HG02759 (cell line): ENCODE data around the gene ARAP3.

Experiments
- ATAC-seq: cut with Tn5 transposase; IDR thresholded peaks from one replicate; pipeline ENCODE4 v1.9.1; 2021; ENCODE audit warnings: mild to moderate bottlenecking, moderate library complexity; ENCODE audit not compliant: unreplicated experiment

The ARAP3 gene

DNA sequence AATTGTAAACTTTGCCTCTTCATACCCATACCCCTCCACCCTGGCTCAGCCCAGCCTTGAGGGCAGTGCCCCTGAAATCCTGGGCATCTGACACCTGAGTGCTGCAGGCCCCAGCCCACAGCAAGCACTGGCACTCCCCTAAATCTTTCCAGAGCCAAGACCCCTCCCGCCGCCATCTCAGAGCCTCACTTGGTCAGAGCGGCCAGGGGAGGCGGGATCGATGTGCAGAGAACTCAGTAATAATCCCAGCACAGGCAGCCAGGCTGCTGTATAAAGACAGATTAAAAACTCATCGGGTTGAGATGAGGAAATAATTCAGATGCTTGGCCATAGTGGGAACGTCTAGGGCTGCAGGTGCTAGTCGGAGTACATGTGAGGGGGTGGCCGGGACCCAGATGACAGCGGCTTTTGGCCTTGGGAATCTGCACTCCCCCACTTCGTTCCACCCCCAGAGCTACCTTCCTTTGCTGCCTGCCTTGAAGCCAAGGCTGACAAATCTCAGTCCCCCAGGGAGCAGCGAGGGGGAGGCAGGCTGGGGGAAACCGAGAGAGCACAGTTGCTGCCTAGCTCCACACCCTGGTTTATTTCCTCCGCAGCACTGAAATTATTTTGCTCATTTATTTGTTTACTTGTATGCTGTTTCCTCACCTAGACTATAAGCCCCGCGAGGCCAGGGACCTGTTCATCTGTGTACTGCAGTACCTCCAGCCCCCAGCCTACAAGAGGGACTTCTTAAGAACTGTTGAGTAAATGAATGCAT is 19.5 kb upstream of the ARAP3 start:
- ATAC-seq: peak; percentile 60

DNA sequence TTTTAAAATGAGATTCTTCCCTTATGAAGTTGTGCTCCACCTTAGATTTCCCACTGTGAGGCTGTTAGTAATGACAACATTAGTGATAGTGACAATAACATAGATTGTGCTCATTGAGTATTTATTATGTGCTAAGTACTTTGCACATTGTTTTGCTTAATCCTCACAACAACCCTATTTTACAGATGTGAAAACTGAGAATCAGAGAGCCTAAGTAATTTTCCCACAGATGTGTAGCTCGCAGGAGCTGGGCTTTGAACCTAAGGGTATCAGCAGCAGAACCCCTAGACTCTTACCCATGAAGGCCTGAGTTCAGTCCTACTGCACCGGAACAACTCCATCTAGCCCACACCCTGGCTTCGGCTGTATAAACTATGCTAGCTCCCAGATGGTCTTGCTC is 15.6 kb upstream of the ARAP3 start:
- ATAC-seq: no peak

DNA sequence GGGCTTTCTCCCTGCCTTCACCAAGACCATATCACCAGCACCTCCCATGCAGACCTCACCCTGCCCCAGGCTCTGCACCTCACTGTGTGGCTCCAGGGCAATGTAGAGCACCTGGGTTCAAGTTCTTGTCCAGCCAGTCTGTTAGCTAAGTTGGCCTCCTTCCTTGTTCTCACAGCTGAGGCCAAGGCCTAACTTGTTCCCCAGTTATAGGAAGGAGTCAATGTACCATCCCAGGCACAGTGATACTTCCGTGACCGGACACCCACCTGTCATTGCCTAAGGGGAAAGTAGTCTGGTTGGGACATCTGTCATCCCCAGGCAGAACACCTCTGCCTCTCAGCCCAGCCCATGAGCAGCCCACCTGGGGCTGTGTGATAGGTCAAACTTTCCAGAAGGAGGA is 14.4 kb upstream of the ARAP3 start:
- ATAC-seq: no peak

DNA sequence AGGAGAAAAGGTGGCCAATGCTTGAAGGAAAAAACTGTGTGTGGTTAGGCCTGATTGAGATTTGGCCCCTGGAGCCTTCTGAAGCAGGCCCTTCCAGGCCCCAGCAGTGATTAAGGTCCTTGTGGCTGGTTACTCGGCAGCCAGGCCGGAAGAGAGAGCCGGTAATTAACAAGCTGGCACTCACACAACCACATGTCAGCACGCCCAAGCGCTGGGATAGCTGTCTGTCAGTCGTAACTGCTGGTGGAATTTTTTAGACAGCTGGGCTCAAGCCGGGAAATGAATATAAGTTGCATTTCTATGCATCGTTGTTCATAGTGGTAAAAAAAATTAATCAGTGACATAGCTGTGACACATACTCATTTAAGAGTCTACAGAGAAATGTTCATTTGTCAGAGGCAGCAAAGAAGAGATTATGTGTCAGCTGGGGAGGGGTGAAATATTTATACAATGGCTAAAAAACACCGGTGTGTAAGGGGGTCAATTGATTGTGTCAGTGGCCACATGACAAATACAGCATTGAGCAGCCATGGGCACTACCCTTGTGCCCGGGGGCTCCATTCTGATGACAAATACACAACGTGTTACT is 13.7 kb upstream of the ARAP3 start:
- ATAC-seq: no peak

DNA sequence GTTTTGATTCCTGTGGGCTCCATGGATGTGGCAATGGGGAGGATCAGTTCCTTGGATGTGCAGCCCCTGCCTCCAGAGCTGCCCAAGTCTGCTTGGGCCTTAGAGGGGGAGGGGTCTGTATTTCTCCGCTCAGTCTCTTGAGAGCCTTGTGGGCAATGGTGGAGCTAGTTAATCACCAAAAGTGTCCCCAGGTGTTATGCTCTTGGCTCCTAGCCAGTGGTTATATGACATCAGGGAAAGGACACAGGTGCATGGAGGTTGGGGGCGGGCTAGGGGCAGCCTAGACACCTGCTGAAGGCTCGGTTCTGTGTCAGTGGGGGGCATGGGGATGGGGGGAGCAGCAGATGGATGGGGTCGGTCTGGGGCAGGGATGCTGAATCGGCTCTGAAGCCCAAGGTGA is 12.4 kb upstream of the ARAP3 start:
- no peak for ATAC-seq

DNA sequence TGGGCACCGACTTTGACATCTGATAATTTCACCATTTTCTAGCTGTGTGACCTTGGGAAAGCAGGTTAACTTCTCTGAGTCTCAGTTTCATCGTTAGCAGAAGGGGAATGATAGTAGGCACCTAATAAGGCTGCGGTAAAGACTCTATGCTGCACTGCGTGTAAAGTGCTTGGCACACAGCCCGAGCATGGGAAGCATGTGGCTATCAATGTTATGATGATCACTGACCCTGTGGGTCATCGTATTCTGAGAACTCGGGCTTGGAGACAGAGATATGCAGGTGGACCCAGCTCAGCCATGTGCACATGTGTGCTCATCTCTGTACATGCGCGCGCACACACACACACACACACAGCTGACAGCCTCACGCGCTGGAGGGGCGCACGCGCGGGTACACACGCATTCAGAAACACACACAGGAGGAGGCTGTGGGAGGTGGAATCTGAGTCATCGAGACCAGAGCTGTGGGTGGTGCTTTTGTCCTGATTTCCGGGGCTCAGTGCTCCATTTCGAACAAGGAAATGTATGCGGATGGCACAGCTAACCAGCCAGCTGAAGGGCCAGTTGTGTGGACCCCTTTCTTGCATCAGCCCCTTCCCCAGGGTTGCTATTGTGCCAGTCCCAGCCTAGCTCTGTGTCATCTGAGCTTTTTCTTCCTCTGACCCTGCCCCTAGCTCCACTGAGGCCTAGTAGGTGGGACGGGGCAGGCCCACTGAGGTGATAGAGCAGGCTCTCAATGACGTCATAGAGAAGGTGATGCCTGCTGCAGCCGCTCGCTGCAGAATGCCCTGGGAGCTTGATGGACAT is 11.1 kb upstream of the ARAP3 start:
- ATAC-seq: no peak

DNA sequence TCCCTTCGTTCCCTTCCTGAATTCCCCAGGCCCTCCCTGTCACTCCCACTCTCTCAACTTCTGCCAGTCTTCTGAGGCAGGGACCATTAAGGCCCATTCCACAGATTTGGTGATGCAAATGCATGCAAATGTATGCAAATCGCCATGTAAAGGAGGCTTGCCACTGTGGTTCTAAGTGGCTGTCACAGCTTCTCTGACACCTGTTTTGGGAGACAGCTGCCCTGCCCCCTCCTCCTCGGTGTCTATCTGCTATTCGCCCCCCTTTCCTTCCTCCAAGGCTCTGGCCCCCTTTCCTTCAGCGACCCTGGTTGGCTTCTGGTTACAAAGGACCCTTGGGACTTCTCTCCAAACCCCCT is 10.5 kb upstream of the ARAP3 start:
- no peak for ATAC-seq

DNA sequence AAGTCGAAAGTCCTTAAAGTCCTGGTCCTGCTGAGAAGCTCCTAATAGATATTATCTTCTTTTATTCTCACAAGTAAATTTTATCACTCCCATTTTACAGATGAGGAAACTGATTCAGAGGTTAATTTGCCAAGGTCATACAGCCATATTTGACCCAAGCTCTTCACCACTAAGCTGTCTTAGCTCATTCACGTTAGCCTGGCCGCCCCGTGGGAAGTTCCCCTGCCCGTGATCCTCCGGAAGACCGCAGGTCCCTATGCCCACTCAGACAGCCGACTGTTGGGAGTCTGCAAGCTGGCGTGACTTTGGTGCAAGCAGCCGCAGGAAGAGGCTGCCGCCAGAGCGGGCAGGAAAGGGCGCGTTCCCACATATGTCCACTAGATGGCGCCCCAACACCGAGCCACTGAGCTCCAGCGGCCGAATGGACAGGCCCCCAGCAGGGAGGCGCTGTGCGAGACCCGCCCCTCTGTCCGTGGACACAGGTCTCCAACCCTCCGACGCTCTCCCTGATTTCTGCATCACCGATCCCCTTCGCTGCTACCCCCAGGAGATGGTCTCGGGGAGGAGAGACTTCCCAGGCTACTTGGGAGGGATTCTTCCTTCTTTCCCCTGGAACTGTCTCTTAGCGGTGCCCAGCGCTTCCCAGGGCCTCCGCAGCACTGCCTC is 10.0 kb upstream of the ARAP3 start:
- peak; percentile 94 for ATAC-seq

DNA sequence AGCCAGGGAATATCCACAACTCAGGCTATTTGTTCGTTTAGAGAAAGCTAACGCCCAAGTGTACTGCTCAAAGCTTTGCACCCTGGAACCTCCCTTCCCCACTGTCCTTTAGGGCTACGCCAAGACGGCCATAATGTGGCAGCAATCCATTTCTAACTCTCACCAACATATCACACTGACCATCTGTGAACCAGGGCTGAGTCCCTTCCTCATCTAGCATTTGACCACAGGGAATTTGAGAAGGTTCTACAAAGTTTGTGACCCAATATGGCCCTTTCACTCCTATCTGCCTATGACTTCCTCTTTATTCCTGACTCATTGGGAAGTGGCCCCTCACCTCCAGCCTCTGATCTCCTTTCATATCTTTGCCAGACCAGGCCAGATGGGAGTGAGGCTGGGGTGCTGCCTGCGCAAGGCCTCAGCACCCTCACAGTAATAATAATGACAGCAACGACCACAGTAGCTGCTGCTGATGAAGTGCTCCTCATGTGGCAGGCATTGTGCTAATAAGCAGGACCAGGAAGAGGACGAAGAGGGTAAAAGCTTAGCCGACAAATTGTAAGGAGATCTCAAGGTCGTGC is 9.3 kb upstream of the ARAP3 start:
- ATAC-seq: no peak

DNA sequence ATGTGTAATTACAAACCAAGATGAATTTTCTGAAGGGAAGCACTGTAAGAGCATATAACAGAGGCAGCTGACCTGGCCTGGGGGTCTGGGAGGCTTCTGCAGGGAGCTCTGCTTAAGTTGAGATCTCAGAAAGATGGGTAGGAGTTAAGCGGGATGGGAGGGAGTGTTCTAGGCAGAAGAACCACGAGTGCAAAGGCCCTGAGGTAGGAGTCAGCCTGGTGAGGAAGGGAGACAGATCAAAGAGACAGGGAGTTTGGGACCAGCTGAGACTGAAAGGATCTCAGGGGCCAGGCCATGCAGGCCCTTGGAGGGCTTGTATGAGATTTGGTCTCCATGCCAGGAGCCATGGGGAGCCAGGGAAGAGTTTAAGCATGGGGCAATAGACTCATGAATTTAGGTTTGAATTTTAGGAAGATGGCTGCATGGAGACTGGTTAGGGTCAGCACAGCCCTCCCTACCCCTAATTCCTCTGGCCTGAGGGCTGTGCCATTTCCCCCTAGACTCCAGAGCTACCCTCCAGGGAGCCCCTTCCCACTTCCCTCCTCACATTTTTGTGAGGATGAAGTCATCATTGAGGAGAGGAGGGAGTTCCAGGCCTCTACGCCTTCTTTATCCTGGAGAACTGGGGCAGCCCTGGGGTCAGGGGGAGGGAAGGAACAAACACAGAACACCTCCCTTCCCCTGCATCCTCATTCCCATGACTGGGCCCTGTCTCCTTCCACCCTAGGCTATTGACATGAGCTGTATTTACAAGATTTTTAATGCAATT is 4.8 kb upstream of the ARAP3 start:
- ATAC-seq: no peak

DNA sequence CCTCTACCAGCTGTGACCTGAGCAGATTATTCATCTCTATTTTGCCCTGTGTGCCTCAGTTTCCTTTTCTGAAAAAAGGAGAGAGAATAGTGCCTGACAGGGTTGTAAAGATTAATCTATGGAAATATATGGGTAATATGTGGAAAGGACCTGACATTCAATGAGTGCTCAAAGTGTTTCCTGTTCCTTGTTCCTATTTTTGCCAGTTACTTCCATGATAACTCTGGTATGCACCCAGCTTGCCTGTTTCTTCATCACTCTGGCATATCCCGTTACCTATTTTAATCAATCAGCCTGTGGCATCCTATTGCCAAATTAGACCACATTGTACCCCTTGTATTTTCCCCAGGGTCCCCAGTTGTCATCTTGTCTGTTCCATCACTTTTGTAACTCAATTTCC is 3.6 kb upstream of the ARAP3 start:
- ATAC-seq: no peak

DNA sequence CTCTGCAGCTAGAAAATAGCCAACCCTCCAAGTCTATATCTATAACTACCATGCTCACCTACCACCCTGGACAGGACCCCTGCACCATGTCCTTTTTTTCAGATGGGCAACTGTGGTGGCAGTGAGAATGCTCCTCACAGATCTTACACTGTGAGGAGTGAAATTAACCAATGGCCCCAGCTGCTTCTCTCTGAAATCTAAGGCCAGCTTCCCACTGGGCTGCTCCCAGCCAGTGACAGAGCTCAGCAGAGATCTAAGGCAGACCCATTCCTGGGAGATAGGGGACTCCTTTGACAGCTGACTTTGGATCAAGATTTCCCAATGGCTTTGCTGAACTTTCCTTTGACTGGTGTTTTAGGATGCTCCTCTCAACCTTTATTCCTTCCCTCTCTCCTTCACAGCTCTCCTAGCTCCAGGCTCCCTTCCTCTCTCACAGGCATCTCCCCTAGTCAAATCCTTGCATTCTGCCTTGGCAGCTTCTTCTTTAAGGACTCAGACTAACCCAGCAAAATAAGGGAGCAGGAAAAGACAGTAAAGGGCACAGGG is 1.6 kb upstream of the ARAP3 start:
- no peak for ATAC-seq

DNA sequence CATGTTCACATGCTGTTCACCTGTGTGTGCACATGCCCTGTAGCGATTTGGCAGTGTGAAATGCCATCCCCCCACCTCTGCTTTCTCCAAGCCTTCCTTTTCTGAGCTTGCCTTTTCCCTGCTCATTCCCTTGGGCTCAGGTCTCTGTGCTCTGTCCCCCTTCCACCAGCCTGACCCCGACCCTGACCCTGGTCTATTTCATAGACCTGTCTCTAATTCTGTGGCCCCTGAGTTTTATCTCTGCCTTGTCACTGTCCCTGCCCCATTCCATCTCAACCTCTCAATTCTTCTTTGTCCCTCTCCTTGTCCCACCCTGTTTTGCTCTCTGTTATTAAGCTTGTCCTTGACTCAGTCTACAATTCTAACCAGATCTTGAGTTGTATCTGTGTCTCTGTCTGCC is 735 bp downstream of the ARAP3 start:
- ATAC-seq: no peak

DNA sequence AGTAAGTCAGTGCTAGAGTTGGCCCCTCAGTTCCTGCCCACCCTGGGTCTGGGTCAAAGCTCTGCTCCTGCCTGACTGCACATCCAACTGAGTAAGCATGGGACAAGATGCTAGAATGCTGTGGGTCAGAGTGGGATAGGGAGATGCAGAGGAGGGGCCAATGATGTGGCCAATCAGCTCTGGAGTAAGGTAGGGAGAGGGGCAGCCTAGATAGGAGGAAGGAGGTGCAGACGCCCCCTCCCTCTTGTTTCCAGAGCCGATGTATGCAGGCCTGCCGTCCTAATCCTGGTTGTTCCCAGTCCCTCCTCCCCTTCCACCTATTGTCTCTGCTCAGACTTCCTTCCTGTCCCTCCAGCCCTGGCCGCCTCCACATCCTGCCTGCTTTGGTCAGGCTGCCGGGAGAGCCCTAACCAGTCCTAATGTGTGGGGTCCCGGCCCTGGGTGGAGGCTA is 1.3 kb downstream of the ARAP3 start:
- ATAC-seq: no peak

DNA sequence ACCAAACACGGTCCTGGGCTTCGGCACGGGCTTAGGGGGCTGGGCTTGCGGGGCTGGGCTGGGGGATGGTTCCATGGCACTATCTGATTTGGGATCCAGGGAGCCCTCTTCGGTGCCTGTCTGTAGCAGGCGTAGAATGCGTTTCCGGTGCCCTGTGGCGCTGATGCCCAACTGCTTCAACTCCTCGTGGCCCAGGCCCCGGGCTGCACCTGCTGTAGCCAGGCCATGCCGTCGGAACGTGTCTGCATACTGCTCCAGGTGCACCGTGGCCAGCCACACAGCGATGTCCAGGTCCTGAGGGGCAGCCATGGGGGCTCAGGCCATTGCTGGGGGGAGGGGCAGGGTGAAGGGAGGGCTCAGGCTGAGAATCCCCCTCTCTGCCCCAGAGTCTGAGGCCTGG is 1.9 kb downstream of the ARAP3 start:
- ATAC-seq: no peak

DNA sequence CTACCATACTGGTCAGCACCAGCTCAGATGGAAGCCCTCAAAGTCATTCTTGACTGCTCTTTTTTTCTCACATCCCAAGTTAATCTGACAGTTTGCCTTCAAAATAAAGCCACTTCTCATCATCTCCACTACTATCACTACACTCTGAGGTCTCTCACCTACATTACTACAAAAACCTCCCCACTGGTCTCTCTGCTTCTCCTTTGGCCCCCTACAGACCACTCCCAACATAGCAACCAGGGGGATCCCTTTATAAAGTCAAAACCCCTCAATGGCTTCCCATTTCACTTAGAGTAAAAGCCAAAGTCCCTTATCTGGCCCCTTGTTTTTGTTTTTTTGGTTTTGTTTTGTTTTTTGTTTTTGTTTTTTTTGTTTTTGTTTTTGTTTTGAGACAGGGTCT is 4.6 kb downstream of the ARAP3 start:
- no peak for ATAC-seq

DNA sequence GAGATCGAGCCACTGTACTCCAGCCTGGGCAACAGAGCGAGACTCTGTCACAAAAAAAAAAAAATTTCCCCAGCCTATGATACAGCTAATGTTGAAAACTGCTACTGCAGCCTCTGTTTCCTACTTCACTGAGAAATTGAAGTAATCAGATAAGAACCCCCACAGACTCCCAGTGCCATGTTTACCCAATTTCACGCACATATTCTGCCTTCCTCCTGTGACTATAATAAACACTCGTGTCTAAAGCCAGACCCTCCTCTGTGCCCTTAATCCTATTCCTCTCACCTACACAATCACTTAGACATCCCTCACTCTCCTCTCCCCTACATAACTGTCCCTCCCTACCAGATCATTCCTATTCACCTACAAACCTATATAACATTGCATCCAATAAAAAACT is 6.4 kb downstream of the ARAP3 start:
- ATAC-seq: no peak

DNA sequence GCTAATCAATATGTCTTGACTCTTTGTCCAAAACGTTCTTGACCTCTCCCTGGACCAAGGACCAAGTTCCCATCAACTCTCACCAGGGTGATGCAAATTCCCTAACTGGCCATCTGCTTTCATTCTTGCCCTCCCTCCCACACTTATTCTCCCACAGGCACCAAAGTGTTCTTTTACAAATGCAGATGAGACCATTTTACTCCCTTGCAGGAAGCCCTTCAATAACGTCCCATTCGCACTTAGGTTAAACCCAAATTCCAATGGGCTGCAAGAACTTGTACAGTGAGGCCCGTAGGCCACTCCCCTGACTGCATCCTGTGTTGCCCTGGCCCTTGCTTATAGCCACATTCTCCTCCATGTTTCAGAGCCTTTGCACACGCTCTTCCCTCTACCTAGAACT is 7.3 kb downstream of the ARAP3 start:
- ATAC-seq: no peak

DNA sequence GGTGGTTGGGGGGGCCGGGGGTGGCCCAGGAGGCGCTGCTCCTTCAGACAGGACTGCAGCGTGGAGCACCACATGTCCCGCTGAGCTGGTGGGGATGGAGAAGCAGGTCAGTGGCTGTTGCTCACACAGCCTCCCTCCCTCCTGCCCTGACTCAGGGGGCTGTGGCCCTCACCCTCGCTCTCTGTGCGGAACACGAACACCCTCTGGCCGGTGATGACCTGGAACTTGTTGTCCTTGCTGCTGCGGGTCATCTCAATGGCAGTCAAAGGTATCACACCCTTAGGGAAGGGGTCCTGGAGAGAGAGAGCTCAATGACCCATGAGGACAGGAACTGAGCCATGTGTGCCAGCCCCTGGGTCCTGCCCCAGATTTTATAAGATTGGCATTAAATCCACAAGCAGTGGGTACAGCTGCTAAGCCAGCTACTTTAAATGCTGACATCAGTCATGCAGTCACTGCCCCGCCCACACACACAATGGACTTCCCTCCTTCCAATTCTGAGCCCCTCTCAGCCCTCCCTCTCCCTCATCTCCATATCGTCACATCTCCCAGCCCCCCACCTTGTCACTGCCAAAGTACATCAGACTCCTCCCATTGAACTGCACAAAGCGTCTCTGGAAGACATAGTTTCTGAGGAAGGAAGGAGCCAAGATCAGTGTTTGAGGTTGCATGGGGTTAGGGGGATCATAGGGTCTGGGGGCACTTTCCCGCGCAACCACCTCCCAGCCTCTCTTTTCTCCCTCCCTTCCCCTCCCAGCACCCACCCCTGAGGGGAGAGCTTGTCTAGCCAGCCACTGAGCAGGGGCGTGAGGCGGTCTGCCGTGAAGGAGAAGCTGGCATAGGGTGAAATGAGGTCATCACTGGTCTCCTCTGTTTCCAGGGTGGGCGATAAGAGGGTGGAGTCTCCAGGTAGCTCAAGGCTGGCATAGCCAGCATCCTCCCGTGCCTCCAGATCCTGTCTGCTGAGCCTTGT is 8.9 kb downstream of the ARAP3 start:
- ATAC-seq: no peak
